ENCODE data around the gene MAPK11.
"Not testable (repeated sequence)": the region's sequence is repeated elsewhere in the genome, so short reads cannot be mapped to it uniquely, and the experiment has no call there.

MAPK11 gene

DNA sequence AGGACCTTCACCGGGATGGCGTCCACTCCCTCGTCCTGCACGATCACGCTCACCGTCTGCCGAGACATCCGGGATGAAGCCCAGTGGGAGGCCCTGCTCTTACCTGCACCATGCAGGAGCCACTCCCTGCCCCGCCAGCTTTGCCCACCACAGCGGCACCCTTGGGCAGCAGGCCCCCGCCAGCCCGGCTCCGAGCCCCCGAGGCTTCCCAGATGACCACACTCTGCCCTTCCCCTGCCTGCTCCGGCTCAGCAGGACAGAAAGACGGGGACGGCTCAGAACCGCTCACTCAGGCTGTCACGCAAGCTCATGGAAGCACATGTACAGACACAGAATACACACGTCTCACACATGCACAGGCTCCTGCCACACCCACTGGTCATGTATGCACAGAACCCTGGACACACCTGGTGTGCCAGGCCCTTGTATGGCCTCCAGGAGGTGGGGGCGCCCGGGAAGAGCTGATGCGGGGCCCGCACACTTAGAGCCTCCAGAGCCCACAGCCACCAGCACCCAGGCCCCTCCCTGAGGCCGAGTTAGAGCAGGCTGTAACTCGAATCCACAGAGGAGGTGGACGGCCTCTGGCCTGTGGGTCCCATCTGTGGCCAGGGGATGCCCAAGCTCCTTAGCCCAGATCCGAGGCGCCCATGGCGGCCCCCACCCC lies 8.9 kb upstream of the MAPK11 start:
- Mint-ChIP-seq H3K4me3 (no peak overlapping the region), H3K4me1 (peaks cover 2% of the 10 kb centered on the region), H3K36me3 (peaks cover 6% of the 10 kb centered on the region), H3K9me3 (no peaks in the 10 kb centered on the region), H3K27ac (no peak overlapping the region), H3K27me3 (no peaks in the 10 kb centered on the region)
- ATAC-seq = no peak

DNA sequence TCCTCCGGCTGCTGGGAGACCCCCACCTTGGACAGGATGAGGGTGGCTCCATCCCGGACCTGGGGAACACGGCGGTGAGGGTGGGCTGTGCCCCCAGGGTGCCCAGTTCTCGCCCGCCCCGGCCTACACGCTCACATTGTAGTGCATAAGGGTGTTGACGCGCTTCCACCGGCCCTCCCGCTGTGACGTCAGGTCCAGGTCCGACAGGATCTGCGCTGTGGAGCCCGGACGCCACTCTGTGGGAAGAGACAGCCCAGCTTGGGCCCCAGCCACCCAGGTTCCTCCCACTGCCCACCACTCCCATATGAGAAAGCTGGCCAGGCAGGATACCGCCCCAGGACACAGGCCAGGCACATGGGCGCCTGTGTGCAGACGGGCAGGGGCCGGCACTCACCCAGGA lies 8.3 kb upstream of the MAPK11 start:
- Mint-ChIP-seq H3K36me3 (peaks cover 6% of the 10 kb centered on the region), H3K27me3 (no peaks in the 10 kb centered on the region), H3K9me3 (no peaks in the 10 kb centered on the region), H3K4me1 (peaks cover 4% of the 10 kb centered on the region), H3K27ac (no peak overlapping the region), H3K4me3 (no peak overlapping the region)
- ATAC-seq = no peak

DNA sequence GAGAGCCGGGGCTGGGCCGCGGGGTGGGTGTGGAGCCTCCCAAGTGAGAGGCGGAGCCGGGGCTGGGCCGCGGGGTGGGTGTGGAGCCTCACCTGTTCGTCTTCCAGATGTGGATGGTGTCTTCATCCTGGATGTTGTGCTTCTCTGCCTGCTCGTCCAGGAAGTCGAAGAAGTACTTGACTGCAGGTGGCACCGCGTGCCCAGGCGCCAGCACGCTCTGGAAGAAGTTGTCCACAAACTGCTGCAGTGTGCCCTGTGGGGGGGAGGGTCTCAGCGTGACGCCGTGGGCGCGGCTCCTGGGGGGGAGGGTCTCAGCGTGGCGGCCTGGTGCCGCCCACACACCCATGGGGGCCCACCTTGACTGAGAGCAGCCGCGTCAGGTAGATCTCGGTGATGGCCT lies 7.6 kb upstream of the MAPK11 start:
- Mint-ChIP-seq H3K36me3 (peaks cover 6% of the 10 kb centered on the region), H3K4me1 (peaks cover 4% of the 10 kb centered on the region), H3K27me3 (no peaks in the 10 kb centered on the region), H3K27ac (no peak overlapping the region), H3K4me3 (no peak overlapping the region), H3K9me3 (no peaks in the 10 kb centered on the region)
- no peak for ATAC-seq

DNA sequence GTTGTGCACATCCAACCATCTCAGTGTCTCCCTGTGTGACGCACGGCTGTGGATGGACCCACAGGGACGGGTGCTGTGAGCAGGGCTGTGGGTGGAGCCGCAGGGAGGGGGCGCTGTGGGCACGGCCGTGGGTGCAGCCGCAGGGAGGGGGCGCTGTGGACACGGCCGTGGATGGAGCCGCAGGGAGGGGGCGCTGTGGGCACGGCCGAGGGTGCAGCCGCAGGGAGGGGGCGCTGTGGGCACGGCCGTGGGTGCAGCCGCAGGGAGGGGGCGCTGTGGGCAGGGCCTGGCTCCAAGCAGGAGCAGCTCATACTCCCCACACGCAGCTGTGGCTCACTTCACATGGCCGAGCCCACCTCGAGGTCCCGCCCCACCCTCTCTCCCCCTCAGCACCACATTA lies 6.0 kb upstream of the MAPK11 start:
- Mint-ChIP-seq H3K4me1 (peaks cover 4% of the 10 kb centered on the region), H3K36me3 (peaks cover 5% of the 10 kb centered on the region), H3K27ac (no peak overlapping the region), H3K9me3 (no peaks in the 10 kb centered on the region), H3K4me3 (no peak overlapping the region), H3K27me3 (no peaks in the 10 kb centered on the region)
- ATAC-seq = peak; percentile 75

DNA sequence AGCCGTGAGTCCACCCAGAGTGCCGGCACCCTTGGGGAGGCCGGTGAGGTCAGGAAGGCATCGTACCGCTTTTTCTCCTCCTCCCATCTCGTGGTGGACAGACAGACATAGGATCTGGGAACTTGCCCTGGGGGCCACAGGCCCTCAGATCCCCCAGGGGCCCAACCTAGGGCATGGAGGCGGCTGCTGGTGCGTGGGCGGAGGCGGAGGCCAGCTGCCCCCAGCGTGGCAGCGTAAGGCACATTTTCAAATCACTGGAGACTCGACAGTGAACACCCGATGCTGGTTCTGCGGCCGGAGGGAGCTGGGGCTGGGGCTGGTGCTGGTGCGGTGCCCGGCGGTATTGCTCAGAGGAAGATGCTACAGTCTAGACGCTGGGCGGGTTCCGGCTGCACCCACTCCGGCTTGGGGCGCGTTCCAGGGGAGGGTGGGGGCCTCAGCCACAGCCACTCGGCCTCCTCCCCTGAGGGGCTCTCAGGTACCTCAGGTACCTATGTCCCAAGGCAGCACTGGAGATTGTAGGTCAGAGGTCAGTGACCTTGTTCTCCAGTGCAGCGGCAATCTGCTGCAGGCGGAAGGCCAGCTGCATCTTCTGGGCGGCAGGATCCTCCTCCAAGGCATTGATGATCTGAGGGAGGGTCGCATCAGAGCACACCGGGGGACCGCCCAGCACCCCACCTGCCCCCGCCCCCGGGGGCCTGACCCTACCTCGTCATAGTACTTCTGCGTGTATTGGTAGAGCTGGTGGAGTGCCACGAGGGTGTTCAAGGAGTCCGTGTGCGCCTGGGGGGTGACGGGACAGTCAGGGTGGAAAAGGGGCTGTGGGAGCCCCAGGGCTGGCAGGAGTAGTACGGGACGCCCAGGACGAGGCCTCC lies 5.2 kb upstream of the MAPK11 start:
- Mint-ChIP-seq H3K4me3 (no peak overlapping the region), H3K27ac (peak overlapping the region; percentile 30), H3K9me3 (no peaks in the 10 kb centered on the region), H3K36me3 (no peaks in the 10 kb centered on the region), H3K27me3 (no peaks in the 10 kb centered on the region), H3K4me1 (peaks cover 8% of the 10 kb centered on the region)
- ATAC-seq = no peak

DNA sequence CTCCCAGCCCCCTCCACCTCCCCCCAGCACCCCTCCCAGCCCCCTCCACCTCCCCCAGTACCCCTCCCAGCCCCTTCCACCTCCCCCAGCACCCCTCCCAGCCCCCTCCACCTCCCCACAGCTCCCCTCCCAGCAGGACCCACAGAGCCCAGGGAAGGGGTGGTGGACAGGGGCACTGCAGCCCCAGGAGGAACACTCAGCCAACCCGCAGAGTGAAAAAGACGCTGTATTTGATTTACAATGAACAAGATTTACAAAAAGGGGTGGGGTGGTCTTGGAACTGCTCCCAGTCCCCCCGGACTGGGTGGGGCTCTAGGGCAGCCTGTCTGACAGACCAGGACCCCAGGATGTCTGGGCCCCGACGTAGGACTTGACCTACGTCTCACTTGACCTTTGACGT lies 4.6 kb upstream of the MAPK11 start:
- H3K36me3 Mint-ChIP-seq = no peaks in the 10 kb centered on the region
- H3K4me3 Mint-ChIP-seq = no peak overlapping the region
- H3K4me1 Mint-ChIP-seq = peaks cover 8% of the 10 kb centered on the region
- H3K9me3 Mint-ChIP-seq = no peaks in the 10 kb centered on the region
- H3K27me3 Mint-ChIP-seq = no peaks in the 10 kb centered on the region
- ATAC-seq = no peak
- H3K27ac Mint-ChIP-seq = peak overlapping the region; percentile 30

DNA sequence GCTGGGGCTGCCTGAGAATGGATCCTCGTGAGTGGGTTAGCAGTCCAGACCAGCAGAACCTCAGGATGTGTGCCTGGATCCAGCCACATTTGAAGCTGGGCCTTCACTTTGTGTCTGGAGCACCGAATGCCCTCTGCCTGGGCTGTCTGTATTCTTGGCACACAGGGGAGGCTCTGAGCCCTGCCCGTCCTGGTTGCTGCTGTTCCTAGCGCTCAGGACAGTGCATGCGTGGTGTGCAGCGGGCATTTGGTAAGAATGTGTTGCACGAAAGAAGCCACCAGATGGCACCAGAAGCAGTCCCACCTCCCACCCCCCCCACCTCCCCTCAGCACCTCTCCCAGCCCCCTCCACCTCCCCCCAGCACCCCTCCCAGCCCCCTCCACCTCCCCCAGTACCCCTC lies 4.1 kb upstream of the MAPK11 start:
- H3K4me1 Mint-ChIP-seq = peaks cover 12% of the 10 kb centered on the region
- ATAC-seq = no peak
- H3K36me3 Mint-ChIP-seq = no peaks in the 10 kb centered on the region
- H3K9me3 Mint-ChIP-seq = no peaks in the 10 kb centered on the region
- no peak overlapping the region for H3K27ac Mint-ChIP-seq
- no peaks in the 10 kb centered on the region for H3K27me3 Mint-ChIP-seq
- no peak overlapping the region for H3K4me3 Mint-ChIP-seq

DNA sequence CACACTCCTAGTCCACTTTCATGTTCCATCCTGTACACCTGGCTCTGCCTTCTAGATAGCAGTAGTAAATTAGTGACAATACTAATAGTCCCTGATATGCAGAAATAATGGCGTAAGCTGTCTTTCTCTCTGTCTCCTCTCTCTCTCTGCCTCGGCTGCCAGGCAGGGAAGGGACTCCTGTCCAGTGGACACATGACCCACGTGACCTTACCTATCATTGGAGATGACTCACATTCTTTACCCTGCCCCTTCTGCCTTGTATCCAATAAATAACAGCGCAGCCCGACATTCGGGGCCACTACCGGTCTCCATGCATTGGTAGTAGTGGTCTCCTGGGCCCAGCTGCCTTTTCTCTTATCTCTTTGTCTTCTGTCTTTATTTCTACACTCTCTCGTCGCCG lies 3.6 kb upstream of the MAPK11 start:
- H3K4me1 Mint-ChIP-seq = peaks cover 17% of the 10 kb centered on the region
- H3K27me3 Mint-ChIP-seq, H3K4me3 Mint-ChIP-seq, H3K36me3 Mint-ChIP-seq, H3K27ac Mint-ChIP-seq, H3K9me3 Mint-ChIP-seq, ATAC-seq: not testable (repeated sequence)

DNA sequence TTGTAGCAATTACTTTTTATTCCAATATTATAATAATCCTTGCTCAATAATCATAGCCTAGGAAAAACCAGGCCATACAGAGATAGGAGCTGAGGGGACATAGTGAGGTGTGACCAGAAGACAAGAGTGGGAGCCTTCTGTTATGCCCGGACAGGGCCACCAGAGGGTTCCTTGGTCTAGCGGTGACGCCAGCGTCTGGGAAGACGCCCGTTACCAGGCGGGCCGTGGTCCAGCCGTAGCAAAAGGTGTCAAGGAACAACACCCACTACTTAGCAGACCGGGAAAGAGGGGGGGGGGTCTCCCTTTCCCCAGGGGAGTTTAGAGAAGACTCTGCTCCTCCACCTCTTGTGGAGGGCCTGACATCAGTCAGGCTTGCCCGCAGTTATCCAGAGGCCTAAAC lies 3.2 kb upstream of the MAPK11 start:
- not testable (repeated sequence) for H3K9me3 Mint-ChIP-seq, H3K27me3 Mint-ChIP-seq, H3K36me3 Mint-ChIP-seq, H3K27ac Mint-ChIP-seq, H3K4me3 Mint-ChIP-seq, ATAC-seq
- H3K4me1 Mint-ChIP-seq = peaks cover 21% of the 10 kb centered on the region

DNA sequence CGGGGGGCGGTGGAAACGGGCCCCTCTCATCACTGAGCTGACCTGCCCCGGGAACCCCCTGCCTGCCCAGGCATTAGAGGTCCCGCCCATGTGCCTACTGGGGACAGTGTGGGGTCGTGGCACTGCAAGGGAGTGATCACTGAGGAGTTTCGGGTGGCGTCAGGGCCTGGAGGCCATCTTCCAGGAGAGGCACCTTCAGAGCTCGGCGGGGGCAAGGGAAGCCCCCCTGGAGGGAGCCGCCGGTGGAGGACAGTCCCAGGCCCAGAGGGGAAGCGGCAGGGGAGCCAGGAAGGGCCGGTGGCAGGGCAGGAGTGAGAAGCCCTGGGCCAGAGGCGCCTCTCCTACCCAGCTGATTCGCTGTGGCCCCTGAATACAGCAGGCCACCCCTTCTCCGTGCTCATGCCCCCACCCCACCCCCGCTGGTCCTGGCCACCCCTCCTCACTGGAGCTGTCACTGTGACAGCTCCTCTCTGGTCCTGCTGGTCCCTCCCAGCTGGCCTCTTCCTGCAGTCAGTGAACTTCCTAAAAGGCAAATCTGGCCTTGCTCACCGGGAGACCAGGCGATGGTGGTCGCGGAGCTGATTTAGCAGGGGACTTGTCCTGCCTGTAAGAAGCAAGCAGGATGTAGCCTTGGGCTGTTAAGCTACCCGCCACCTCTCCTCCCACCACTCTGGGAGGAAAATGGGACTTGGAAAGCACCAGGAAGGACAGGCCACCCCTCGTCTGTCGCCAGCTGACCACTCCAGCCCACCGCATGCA lies 2.0 kb upstream of the MAPK11 start:
- Mint-ChIP-seq H3K27ac (no peak overlapping the region), H3K4me3 (no peak overlapping the region), H3K27me3 (no peaks in the 10 kb centered on the region), H3K36me3 (no peaks in the 10 kb centered on the region), H3K9me3 (no peaks in the 10 kb centered on the region), H3K4me1 (peaks cover 26% of the 10 kb centered on the region)
- no peak for ATAC-seq

DNA sequence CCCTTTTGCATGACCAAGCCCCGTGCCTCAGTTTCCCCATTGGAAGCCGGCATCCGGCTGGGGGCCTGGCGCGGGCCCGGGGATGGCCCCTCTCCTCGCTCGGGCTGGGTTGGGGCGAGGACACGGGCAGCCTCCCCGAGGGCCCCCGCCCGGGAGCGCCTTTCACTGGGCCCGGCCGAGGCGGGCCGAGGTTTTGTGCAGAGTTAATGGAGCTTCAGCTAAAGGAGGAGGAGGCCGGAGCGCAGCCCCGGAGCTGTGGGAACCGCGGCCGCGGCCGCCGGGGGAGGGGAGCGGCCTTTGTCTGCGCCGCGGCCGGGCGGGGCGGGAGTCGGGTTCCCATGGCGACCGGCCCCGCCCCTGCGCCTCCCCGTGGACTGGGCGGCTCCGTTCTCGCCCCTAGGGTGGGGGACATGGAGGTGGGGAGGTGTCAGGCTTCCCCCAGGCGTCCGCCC lies 1.4 kb upstream of the MAPK11 start:
- H3K36me3 Mint-ChIP-seq = no peaks in the 10 kb centered on the region
- H3K4me3 Mint-ChIP-seq = peak overlapping the region; percentile 26
- H3K27ac Mint-ChIP-seq = no peak overlapping the region
- H3K4me1 Mint-ChIP-seq = peaks cover 26% of the 10 kb centered on the region
- H3K27me3 Mint-ChIP-seq = no peaks in the 10 kb centered on the region
- ATAC-seq = peak; percentile 29
- H3K9me3 Mint-ChIP-seq = no peaks in the 10 kb centered on the region

DNA sequence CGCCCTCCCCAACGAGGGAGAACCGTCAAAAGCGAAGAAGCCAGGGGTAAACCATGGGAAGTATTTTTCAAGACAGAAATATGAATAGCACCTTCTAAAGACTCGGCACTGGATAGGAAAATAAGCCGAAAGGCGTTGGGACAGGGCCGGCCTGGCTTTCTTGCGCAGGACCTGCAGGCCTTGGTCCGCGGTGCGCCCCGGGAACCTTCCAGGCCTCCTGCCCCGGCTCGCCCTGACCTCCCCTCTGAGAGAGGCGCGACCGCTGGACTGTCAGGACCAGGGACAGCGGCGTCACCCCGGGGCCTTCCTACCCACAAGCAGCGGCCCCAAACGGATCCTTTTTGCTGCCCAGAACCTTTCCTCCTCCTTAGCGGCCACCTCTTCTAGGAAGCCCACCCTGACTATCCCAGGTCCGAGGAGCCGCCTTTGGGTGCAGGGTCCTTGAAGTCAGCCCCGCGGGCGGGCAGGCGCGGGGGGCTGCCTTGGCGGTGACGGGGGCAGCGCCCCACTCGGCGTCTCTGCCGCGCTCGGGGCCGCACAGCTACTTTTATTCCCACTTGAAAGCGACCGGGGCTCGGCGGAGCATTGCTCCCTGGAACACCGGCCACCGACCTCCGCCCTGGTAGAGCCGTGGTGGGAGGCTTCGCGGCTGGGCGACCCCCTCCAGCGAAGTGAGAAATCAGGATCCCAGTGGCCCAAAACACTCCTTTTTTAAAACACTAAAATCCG lies 650 bp upstream of the MAPK11 start:
- H3K27ac Mint-ChIP-seq = no peak overlapping the region
- H3K27me3 Mint-ChIP-seq = no peaks in the 10 kb centered on the region
- peak; percentile 49 for ATAC-seq
- peaks cover 30% of the 10 kb centered on the region for H3K4me1 Mint-ChIP-seq
- no peaks in the 10 kb centered on the region for H3K9me3 Mint-ChIP-seq
- no peaks in the 10 kb centered on the region for H3K36me3 Mint-ChIP-seq
- H3K4me3 Mint-ChIP-seq = peak overlapping the region; percentile 78

DNA sequence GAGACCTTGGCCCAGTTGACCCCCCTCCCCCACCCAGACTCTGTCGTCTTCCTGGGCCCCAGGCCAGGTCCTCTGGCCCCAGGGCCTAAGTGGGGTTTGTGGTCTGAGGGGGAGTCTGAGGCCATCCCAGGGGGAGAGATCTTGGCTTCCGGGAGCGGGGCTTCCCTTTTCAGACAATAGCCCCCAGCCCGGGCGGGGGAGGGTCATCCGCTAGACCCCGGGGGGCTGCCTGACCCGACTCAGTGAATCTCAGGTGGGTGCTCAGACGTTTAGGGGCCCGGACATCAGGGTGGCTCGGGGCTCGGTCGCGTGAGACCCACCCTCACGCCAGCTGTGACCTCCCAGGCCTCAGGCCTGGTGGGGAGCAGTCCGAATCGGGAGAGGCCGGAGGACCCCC lies 609 bp downstream of the MAPK11 start:
- Mint-ChIP-seq H3K27ac (no peak overlapping the region), H3K4me1 (peaks cover 40% of the 10 kb centered on the region)

DNA sequence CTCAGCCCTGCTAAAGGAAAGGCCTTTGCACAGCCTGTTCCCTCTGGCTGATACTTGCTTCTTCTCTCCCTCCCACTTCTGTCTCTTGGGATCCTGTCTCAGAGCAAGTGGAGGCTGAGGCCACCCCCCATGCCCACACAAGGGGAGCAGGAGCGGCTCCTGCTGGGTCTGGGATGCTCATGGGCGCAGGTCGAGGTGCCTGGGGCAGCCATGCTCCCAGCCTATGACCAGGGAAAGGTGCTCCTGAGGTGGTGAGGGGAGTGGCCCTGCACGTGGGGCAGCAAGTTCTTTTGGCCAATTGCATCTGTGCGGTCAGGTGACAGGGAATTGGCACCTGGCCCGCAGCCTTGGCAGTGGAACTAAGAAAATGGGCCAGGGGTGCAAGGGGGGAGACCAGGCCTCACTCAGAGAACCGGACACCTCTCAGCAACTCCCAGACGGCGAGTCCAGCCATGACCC lies 1.5 kb downstream of the MAPK11 start:
- H3K27me3 Mint-ChIP-seq = no peaks in the 10 kb centered on the region
- no peaks in the 10 kb centered on the region for H3K36me3 Mint-ChIP-seq
- H3K9me3 Mint-ChIP-seq = no peaks in the 10 kb centered on the region
- H3K4me1 Mint-ChIP-seq = peaks cover 42% of the 10 kb centered on the region
- ATAC-seq = no peak
- peak overlapping the region; percentile 23 for H3K4me3 Mint-ChIP-seq
- no peak overlapping the region for H3K27ac Mint-ChIP-seq

More for the DNA sequence above, 609 bp downstream of the MAPK11 start:
- no peaks in the 10 kb centered on the region for H3K27me3 Mint-ChIP-seq
- H3K36me3 Mint-ChIP-seq = no peaks in the 10 kb centered on the region
- peak overlapping the region; percentile 63 for H3K4me3 Mint-ChIP-seq
- no peak for ATAC-seq
- no peaks in the 10 kb centered on the region for H3K9me3 Mint-ChIP-seq
